ENCODE data around the gene ZNF397.

- TF ChIP-seq CTCF (IDR thresholded peaks at IDR 0.05; ENCODE audit: low read depth, low read length) (no peak), EZH2phosphoT487 (IDR thresholded peaks at IDR 0.05; ENCODE audit: low read depth) (no peak)
Observed at GRCh38 chr18:35284841-35285240, 44.0 kb downstream of the ZNF397 start.
